Measurements from ENCODE around the gene GABARAPL2.

GABARAPL2 gene

GRCh38 chr16:75566040-75566757 lies at the start of gene GABARAPL2:
Gene GABARAPL2 (plus strand): TSS chr16:75566379. CDS start chr16:75566487, 108 bp downstream.
- peaks cover 26 to 51% of the 10 kb centered on the region in 2 donors for H3K4me1 Mint-ChIP-seq
- peak within 1 kb of the TSS; percentile 93 to 99 for H3K4me3 Mint-ChIP-seq
- peak; percentile 85 for DNase-seq

GRCh38 chr16:75519175-75519574 lies 47.0 kb upstream of the GABARAPL2 start:
- no peak overlapping the region for H3K4me3 Mint-ChIP-seq
- H3K27me3 Mint-ChIP-seq: no peaks in the 10 kb centered on the region
- DNase-seq (no peak), ATAC-seq (replicated peaks) (no peak)
- no peak overlapping the region for H3K27ac Mint-ChIP-seq
- H3K4me1 Mint-ChIP-seq: peaks cover 9 to 13% of the 10 kb centered on the region in 2 donors
- no peaks in the 10 kb centered on the region for H3K9me3 Mint-ChIP-seq
- peaks cover 0 to 1% of the 10 kb centered on the region in 2 donors for H3K36me3 Mint-ChIP-seq

More at GRCh38 chr16:75566040-75566757, at the start of gene GABARAPL2:
- H3K27ac Mint-ChIP-seq: peak within 1 kb of the TSS; percentile 98
- ATAC-seq (replicated peaks): peak; percentile 80 to 82
- H3K27me3 Mint-ChIP-seq: peaks cover 0 to 5% of the 10 kb centered on the region in 2 donors
- peaks cover 15 to 24% of the 10 kb centered on the region in 2 donors for H3K36me3 Mint-ChIP-seq
- no peaks in the 10 kb centered on the region for H3K9me3 Mint-ChIP-seq

- peaks cover 3 to 4% of the 10 kb centered on the region in 2 donors for H3K36me3 Mint-ChIP-seq
- no peak overlapping the region for H3K27ac Mint-ChIP-seq
- H3K4me1 Mint-ChIP-seq: no peaks in the 10 kb centered on the region
- DNase-seq (no peak), ATAC-seq (replicated peaks) (no peak)
- no peak overlapping the region for H3K4me3 Mint-ChIP-seq
- no peaks in the 10 kb centered on the region for H3K27me3 Mint-ChIP-seq
- H3K9me3 Mint-ChIP-seq: no peaks in the 10 kb centered on the region
Observed at GRCh38 chr16:75526032-75526790, 40.0 kb upstream of the GABARAPL2 start.

GRCh38 chr16:75527825-75528299 lies 38.3 kb upstream of the GABARAPL2 start:
- no peak overlapping the region for H3K27ac Mint-ChIP-seq
- H3K4me3 Mint-ChIP-seq: no peak overlapping the region
- peaks cover 3 to 4% of the 10 kb centered on the region in 2 donors for H3K36me3 Mint-ChIP-seq
- ATAC-seq (replicated peaks) (no peak), DNase-seq (no peak)
- H3K4me1 Mint-ChIP-seq: no peaks in the 10 kb centered on the region
- no peaks in the 10 kb centered on the region for H3K27me3 Mint-ChIP-seq
- H3K9me3 Mint-ChIP-seq: no peaks in the 10 kb centered on the region

- ATAC-seq (replicated peaks) (no peak), DNase-seq (no peak)
- H3K9me3 Mint-ChIP-seq: no peaks in the 10 kb centered on the region
- no peaks in the 10 kb centered on the region for H3K4me1 Mint-ChIP-seq
- no peak overlapping the region for H3K4me3 Mint-ChIP-seq
- no peak overlapping the region for H3K27ac Mint-ChIP-seq
- peaks cover 3 to 4% of the 10 kb centered on the region in 2 donors for H3K36me3 Mint-ChIP-seq
- no peaks in the 10 kb centered on the region for H3K27me3 Mint-ChIP-seq
Observed at GRCh38 chr16:75529056-75529905, 36.9 kb upstream of the GABARAPL2 start.

GRCh38 chr16:75529959-75530358 lies 36.2 kb upstream of the GABARAPL2 start:
- no peak for DNase-seq
- peaks cover 0 to 4% of the 10 kb centered on the region in 2 donors for H3K4me1 Mint-ChIP-seq
- no peak overlapping the region for H3K4me3 Mint-ChIP-seq
- H3K36me3 Mint-ChIP-seq: peaks cover 3 to 6% of the 10 kb centered on the region in 2 donors
- peaks cover 0 to 4% of the 10 kb centered on the region in 2 donors for H3K27me3 Mint-ChIP-seq
- ATAC-seq (replicated peaks): no peak
- no peak overlapping the region for H3K27ac Mint-ChIP-seq
- H3K9me3 Mint-ChIP-seq: no peaks in the 10 kb centered on the region

- H3K36me3 Mint-ChIP-seq: peaks cover 3 to 6% of the 10 kb centered on the region in 2 donors
- peaks cover 0 to 6% of the 10 kb centered on the region in 2 donors for H3K27me3 Mint-ChIP-seq
- DNase-seq (no peak), ATAC-seq (replicated peaks) (no peak)
- no peaks in the 10 kb centered on the region for H3K9me3 Mint-ChIP-seq
- H3K4me3 Mint-ChIP-seq: no peak overlapping the region
- no peak overlapping the region for H3K27ac Mint-ChIP-seq
- H3K4me1 Mint-ChIP-seq: peaks cover 0 to 4% of the 10 kb centered on the region in 2 donors
Observed at GRCh38 chr16:75532142-75532765, 33.9 kb upstream of the GABARAPL2 start.

- Mint-ChIP-seq H3K27ac (no peak overlapping the region), H3K27me3 (peaks cover 0 to 6% of the 10 kb centered on the region in 2 donors), H3K4me3 (no peak overlapping the region), H3K4me1 (peaks cover 0 to 4% of the 10 kb centered on the region in 2 donors), H3K9me3 (no peaks in the 10 kb centered on the region), H3K36me3 (peaks cover 3 to 6% of the 10 kb centered on the region in 2 donors)
- ATAC-seq (replicated peaks) (no peak), DNase-seq (no peak)
Observed at GRCh38 chr16:75532791-75533190, 33.4 kb upstream of the GABARAPL2 start.

GRCh38 chr16:75534560-75535205 lies 31.5 kb upstream of the GABARAPL2 start:
- Mint-ChIP-seq H3K27ac (no peak overlapping the region), H3K27me3 (peaks cover 0 to 6% of the 10 kb centered on the region in 2 donors), H3K9me3 (no peaks in the 10 kb centered on the region), H3K36me3 (peaks cover 3 to 5% of the 10 kb centered on the region in 2 donors), H3K4me1 (peaks cover 0 to 4% of the 10 kb centered on the region in 2 donors), H3K4me3 (no peak overlapping the region)
- ATAC-seq (replicated peaks) (peak in 1 of 2 donors; percentile 57), DNase-seq (no peak)

- Mint-ChIP-seq H3K4me3 (no peak overlapping the region), H3K36me3 (peaks cover 2 to 3% of the 10 kb centered on the region in 2 donors), H3K9me3 (no peaks in the 10 kb centered on the region), H3K27me3 (peaks cover 0 to 6% of the 10 kb centered on the region in 2 donors), H3K4me1 (peaks cover 0 to 4% of the 10 kb centered on the region in 2 donors), H3K27ac (no peak overlapping the region)
- DNase-seq: no peak
- ATAC-seq (replicated peaks): no peak
Observed at GRCh38 chr16:75535211-75535843, 30.9 kb upstream of the GABARAPL2 start.

- Mint-ChIP-seq H3K36me3 (peaks cover 2 to 3% of the 10 kb centered on the region in 2 donors), H3K27me3 (peaks cover 0 to 6% of the 10 kb centered on the region in 2 donors), H3K9me3 (no peaks in the 10 kb centered on the region), H3K27ac (no peak within 1 kb of the TSS), H3K4me3 (no peak within 1 kb of the TSS), H3K4me1 (peaks cover 0 to 4% of the 10 kb centered on the region in 2 donors)
- ATAC-seq (replicated peaks): no peak
- DNase-seq: no peak
Observed at GRCh38 chr16:75535901-75536300, 30.3 kb upstream of the GABARAPL2 start, which contains the start of gene CHST5. Gene CHST5 (minus strand): TSS chr16:75536108. CDS start chr16:75530384, 5,724 bp downstream.

GRCh38 chr16:75537776-75538175 lies 28.4 kb upstream of the GABARAPL2 start:
- Mint-ChIP-seq H3K4me3 (no peak overlapping the region), H3K27ac (no peak overlapping the region), H3K4me1 (peaks cover 0 to 4% of the 10 kb centered on the region in 2 donors), H3K36me3 (peaks cover 3 to 16% of the 10 kb centered on the region in 2 donors), H3K27me3 (peaks cover 0 to 6% of the 10 kb centered on the region in 2 donors), H3K9me3 (no peaks in the 10 kb centered on the region)
- DNase-seq (no peak), ATAC-seq (replicated peaks) (no peak)
